ENCODE data around the gene DRAP1.

GRCh38 chr11:65916391-65916790 lies 2.8 kb upstream of the DRAP1 start:
- TF ChIP-seq POLR2AphosphoS5 (IDR thresholded peaks at IDR 0.05; ENCODE audit: borderline replicate concordance, low read depth, low read length) (no peak), EZH2 (IDR thresholded peaks at IDR 0.05) (no peak)

Data from SK-N-MC (cell line).